Fibroblast of skin of abdomen (primary cell): Measurements from ENCODE around the gene PRELID3B.
A peak's percentile ranks its signal among the peaks of the same experiment; 100 is the strongest.
"Not testable (repeated sequence)": the region's sequence is repeated elsewhere in the genome, so short reads cannot be mapped to it uniquely, and the experiment has no call there.

Source experiments
- DNase-seq: peaks from one replicate; pipeline ENCODE4 v3.0.0-alpha.2; 2013

Gene PRELID3B

GRCh38 chr20:59025511-59025910, 17.1 kb downstream of the PRELID3B start:
- DNase-seq, result no peak

GRCh38 chr20:59025086-59025485, 17.5 kb downstream of the PRELID3B start:
- DNase-seq, result no peak

GRCh38 chr20:59024111-59024530, 18.5 kb downstream of the PRELID3B start:
- DNase-seq, result no peak

GRCh38 chr20:59023616-59024015, 19.0 kb downstream of the PRELID3B start:
- no peak for DNase-seq

- no peak for DNase-seq
Measured at GRCh38 chr20:59022754-59023153, 19.8 kb downstream of the PRELID3B start.

- DNase-seq, result peak; percentile 44
Measured at GRCh38 chr20:59020938-59021551, 21.5 kb downstream of the PRELID3B start.

- no peak for DNase-seq
Measured at GRCh38 chr20:59019217-59019616, 23.4 kb downstream of the PRELID3B start, which contains the start of gene TUBB1. TSS of gene TUBB1 (plus strand) at chr20:59019429. CDS start at chr20:59019523, 94 bp downstream.

- DNase-seq, result no peak
Measured at GRCh38 chr20:59018817-59019216, 23.8 kb downstream of the PRELID3B start.

GRCh38 chr20:59017493-59018231, 24.9 kb downstream of the PRELID3B start:
- DNase-seq, result no peak

GRCh38 chr20:59016795-59017492, 25.6 kb downstream of the PRELID3B start:
- DNase-seq, result no peak

GRCh38 chr20:59015812-59016711, 26.5 kb downstream of the PRELID3B start:
- DNase-seq, result no peak

- no peak for DNase-seq
Measured at GRCh38 chr20:59015411-59015810, 27.2 kb downstream of the PRELID3B start.

- DNase-seq, result no peak
Measured at GRCh38 chr20:59014680-59015389, 27.8 kb downstream of the PRELID3B start.

- DNase-seq, result no peak
Measured at GRCh38 chr20:59013959-59014608, 28.5 kb downstream of the PRELID3B start.

- DNase-seq, result no peak
Measured at GRCh38 chr20:59013031-59013951, 29.3 kb downstream of the PRELID3B start.

- DNase-seq, result not testable (repeated sequence)
Measured at GRCh38 chr20:59011874-59012157, 30.8 kb downstream of the PRELID3B start.

GRCh38 chr20:59010995-59011873, 31.4 kb downstream of the PRELID3B start:
- peak; percentile 92 for DNase-seq

GRCh38 chr20:59010321-59010994, 32.1 kb downstream of the PRELID3B start:
- DNase-seq, result no peak
